Measurements from ENCODE around the gene BSG.
A peak's percentile ranks its signal among the peaks of the same experiment; 100 is the strongest.

The BSG gene

DNA sequence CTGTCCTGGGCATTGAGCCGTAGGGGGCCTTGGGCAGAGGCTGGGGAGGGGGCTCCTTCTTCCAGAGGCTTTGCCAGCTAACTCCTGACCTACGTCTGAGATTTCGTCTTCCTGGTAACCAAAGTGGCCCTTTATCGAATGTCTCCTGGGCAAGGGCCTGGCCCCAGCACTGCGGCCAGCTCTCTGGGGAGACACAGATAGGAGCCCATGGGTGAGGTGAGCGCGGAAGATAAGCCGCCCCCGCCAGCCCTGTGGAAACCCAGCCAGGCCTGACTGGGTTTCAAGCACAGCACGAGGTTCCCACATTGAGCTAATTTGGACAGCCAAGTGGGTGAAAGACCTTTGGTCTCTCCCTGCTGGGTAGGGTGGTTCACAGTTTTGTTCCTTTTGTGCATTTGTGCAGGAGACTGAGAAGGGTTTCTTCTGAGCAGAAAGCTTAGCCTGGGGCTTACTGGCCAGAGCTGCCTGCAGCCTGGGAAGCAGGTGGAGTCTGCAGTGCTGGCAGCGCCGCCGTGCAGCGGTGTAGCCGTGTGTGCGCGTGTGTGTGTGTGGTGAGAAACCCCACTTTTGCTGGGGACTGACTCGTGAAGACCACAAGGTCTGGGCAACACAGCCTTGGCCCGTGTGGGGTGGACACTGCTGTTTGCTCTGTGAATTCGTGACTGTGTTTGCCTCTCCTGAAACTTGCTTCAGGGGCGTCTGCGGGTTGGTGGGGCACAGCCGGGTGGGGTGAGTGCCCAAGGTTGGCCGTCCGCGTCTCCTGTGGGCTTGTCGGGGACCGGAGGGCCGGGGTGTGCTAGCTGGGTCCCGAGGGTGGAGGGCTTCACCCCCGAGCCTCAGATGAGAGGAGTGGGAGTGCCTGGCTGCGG is 2.5 kb downstream of the BSG start:
- Histone ChIP-seq H3K79me2 (ENCODE audit: control insufficient read depth, low read length) (peaks cover 80% of the 10 kb centered on the region), H3K4me3 (ENCODE audit: low read length) (peak overlapping the region; percentile 95), H3K9me2 (replicated peaks; ENCODE audit: control insufficient read depth, low read length) (no peaks in the 10 kb centered on the region), H3K27me3 (ENCODE audit: control insufficient read depth, low read length) (no peaks in the 10 kb centered on the region), H3K4me1 (ENCODE audit: control insufficient read depth, low read length) (peaks cover 21% of the 10 kb centered on the region), H4K20me1 (ENCODE audit: control insufficient read depth, insufficient read depth, low read depth, low read length) (peaks cover 22% of the 10 kb centered on the region), H3K27ac (ENCODE audit: low read depth, low read length) (no peak overlapping the region), H3F3A (ENCODE audit: control insufficient read depth, insufficient read depth) (peaks cover 11% of the 10 kb centered on the region), H3K36me3 (ENCODE audit: control insufficient read depth, low read length) (peaks cover 60% of the 10 kb centered on the region), H3K9me3 (ENCODE audit: control insufficient read depth, insufficient read depth, low read length) (no peaks in the 10 kb centered on the region), H3K4me2 (ENCODE audit: low read length) (peak overlapping the region; percentile 95)
- TF ChIP-seq EZH2phosphoT487 (IDR thresholded peaks at IDR 0.05; ENCODE audit: borderline replicate concordance, low read length), result no peak
- TF ChIP-seq, protein P1, sequence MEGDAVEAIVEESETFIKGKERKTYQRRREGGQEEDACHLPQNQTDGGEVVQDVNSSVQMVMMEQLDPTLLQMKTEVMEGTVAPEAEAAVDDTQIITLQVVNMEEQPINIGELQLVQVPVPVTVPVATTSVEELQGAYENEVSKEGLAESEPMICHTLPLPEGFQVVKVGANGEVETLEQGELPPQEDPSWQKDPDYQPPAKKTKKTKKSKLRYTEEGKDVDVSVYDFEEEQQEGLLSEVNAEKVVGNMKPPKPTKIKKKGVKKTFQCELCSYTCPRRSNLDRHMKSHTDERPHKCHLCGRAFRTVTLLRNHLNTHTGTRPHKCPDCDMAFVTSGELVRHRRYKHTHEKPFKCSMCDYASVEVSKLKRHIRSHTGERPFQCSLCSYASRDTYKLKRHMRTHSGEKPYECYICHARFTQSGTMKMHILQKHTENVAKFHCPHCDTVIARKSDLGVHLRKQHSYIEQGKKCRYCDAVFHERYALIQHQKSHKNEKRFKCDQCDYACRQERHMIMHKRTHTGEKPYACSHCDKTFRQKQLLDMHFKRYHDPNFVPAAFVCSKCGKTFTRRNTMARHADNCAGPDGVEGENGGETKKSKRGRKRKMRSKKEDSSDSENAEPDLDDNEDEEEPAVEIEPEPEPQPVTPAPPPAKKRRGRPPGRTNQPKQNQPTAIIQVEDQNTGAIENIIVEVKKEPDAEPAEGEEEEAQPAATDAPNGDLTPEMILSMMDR (IDR thresholded peaks at IDR 0.05; ENCODE audit: low read depth, low read length, poor library complexity, severe bottlenecking), result no peak

DNA sequence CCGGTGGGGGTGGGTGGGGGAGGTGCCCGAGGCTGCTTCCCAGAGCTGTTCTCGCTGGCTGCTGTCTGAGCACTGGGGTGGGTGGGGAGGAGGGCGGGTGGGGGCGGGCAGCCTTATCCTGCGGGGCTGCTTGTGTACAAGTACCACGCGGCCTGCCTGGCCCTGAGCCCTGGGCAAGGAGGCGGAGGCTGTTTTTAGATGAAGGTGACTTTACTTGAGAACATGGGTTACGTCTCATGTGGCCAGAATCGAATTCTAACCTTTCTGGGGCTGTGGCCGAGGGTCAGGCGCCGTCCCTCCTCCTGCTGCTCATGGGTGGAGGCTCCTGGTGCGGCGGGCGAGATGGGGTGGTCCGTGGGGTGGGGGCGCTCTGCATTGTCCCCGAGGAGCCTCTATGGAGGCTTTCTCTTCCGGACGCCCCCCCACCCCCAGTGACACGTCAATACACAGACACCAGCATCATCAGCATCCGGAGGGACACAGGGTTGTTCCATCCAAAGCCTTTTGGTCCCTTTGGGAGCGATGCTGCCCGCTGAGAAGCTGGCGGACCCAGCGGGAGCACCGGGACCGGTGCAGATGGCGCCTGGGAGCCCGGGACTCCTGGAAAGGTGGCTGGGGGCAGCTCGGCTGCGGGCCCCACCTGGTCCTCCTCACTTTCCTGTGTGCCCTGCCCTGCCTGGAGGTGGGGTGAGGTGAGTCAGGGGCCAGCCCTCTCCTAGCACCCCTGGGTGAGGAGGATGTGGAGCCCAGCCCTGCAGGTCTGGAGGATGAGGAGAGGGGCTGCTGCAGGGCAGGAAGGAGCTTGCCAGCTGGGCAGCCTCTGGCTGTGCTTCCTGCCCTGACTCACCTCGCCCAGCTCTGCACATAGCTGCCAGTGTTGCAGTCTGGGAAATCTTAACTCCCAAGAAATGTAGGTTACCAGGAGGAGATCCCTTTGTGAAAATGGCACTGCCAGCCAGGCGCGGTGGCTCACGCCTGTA is 3.4 kb downstream of the BSG start:
- no peaks in the 10 kb centered on the region for H3K27me3 ChIP-seq (ENCODE audit: control insufficient read depth, low read length)
- H3K9me3 ChIP-seq (ENCODE audit: control insufficient read depth, insufficient read depth, low read length), result no peaks in the 10 kb centered on the region
- H3F3A ChIP-seq (ENCODE audit: control insufficient read depth, insufficient read depth), result peaks cover 11% of the 10 kb centered on the region
- H3K79me2 ChIP-seq (ENCODE audit: control insufficient read depth, low read length), result peaks cover 81% of the 10 kb centered on the region
- peaks cover 16% of the 10 kb centered on the region for H3K4me1 ChIP-seq (ENCODE audit: control insufficient read depth, low read length)
- TF ChIP-seq, protein P1 (IDR thresholded peaks at IDR 0.05; ENCODE audit: low read depth, low read length, poor library complexity, severe bottlenecking), result no peak
- TF ChIP-seq EZH2phosphoT487 (IDR thresholded peaks at IDR 0.05; ENCODE audit: borderline replicate concordance, low read length), result no peak
- no peak overlapping the region for H3K27ac ChIP-seq (ENCODE audit: low read depth, low read length)
- no peaks in the 10 kb centered on the region for H3K9me2 ChIP-seq (replicated peaks; ENCODE audit: control insufficient read depth, low read length)
- H4K20me1 ChIP-seq (ENCODE audit: control insufficient read depth, insufficient read depth, low read depth, low read length), result peaks cover 22% of the 10 kb centered on the region
- H3K4me2 ChIP-seq (ENCODE audit: low read length), result peak overlapping the region; percentile 95; the same call in 1 of the 2 replicates
- peak overlapping the region; percentile 95 for H3K4me3 ChIP-seq (ENCODE audit: low read length)
- H3K36me3 ChIP-seq (ENCODE audit: control insufficient read depth, low read length), result peaks cover 68% of the 10 kb centered on the region

DNA sequence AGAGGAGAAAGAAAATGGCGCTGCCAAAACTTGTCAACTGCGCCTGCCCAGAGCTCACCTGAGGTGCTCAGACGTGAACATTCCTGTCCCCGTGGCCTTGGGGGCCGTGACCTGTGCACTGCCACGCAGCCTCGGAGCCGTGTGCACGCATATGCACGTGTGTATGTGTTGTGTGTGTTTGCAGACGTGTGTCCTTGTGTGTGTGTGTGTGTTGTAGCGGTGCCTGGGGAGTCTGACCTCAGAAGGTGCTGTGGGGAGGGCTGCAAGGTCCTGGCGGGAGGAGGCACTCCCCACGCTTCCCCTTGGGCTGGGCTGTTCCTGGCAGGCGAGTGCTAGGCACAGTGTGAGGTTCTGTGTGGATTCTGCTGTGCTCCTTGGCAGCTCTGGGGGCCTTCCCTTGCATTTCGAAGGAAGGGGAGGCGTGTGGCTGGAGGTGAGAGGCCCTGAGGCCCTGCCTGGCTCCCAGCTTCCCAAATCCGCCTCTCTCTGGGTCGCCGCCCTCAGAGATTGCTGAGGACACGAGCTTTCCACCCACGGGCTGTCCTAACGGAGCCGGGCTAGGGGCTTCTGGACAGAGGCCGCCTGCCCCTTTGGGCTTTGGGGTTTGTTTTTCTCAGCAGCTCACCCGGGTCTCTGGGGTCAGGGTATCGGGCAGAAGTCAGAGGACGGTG is 4.5 kb downstream of the BSG start:
- Histone ChIP-seq H3K4me2 (ENCODE audit: low read length) (no peak overlapping the region), H4K20me1 (ENCODE audit: control insufficient read depth, insufficient read depth, low read depth, low read length) (peaks cover 22% of the 10 kb centered on the region), H3K79me2 (ENCODE audit: control insufficient read depth, low read length) (peaks cover 81% of the 10 kb centered on the region), H3K36me3 (ENCODE audit: control insufficient read depth, low read length) (peaks cover 69% of the 10 kb centered on the region), H3K4me3 (ENCODE audit: low read length) (no peak overlapping the region), H3K27ac (ENCODE audit: low read depth, low read length) (no peak overlapping the region), H3K9me2 (replicated peaks; ENCODE audit: control insufficient read depth, low read length) (no peaks in the 10 kb centered on the region), H3K27me3 (ENCODE audit: control insufficient read depth, low read length) (no peaks in the 10 kb centered on the region), H3F3A (ENCODE audit: control insufficient read depth, insufficient read depth) (peaks cover 2% of the 10 kb centered on the region), H3K9me3 (ENCODE audit: control insufficient read depth, insufficient read depth, low read length) (no peaks in the 10 kb centered on the region), H3K4me1 (ENCODE audit: control insufficient read depth, low read length) (peaks cover 16% of the 10 kb centered on the region)
- no peak for TF ChIP-seq EZH2phosphoT487 (IDR thresholded peaks at IDR 0.05; ENCODE audit: borderline replicate concordance, low read length)
- TF ChIP-seq, protein P1 (IDR thresholded peaks at IDR 0.05; ENCODE audit: low read depth, low read length, poor library complexity, severe bottlenecking), result no peak
